Hippocampal formation (tissue), 2 donors: ENCODE data around the gene POLR2J3.
"Not testable (repeated sequence)": the region's sequence is repeated elsewhere in the genome, so short reads cannot be mapped to it uniquely, and the experiment has no call there.

ENCODE experiments used
- DNase-seq, 2 donors: peaks; one replicate each; lab custom pipeline; 2025; lab: John Stamatoyannopoulos, UW

Gene POLR2J3

DNA sequence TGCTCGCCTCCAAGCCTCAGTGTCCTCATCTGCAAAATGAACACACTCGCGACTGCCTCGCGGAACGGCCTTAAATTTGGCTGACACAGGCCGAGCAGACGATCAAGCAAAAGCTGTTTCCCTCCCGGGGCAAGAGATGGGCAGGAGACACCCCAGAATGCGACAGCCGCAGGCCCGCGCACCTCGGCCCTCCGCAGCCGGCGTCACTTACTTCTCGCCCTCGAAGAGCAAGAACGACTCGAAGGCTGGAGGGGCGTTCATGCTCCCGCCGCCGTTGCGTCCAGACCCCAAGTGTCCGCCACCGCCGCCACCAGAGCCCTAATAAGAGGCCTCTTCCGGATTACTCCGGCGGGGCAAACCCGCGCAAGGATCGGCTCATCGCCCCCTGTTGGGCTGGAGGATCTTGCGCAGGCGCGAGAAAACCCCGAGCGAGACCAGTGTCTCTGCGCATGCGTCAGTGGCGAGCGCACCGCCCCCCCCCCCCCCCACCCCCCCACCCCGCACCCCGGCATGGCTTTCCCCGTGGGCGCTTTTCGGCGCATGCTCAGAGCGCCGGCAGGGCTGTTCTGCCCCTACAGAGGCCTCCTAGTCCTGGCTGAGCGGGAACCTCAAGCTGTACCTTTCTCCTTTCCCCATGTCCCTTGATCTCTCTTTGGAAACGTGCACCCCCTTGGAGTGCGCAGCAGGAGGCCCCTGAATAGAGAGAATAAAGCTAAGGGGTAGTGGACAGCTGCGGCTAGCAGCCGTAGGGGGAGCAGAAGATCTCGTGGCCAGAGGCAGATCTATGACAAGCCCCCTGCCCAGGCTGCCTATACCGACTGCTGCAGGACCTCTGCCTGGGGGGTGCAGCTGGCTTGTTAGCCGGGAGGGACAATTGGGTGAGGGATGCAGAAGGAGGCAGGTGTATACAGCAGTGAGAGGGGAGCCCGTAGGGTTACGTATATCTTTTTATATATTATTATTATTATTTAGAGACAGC lies at the start of gene POLR2J3:
Gene POLR2J3 (minus strand): TSS at position 323 of the 979 bp plus-strand sequence. CDS start 62 bp downstream, at position 261.
- DNase-seq, result not testable (repeated sequence)

DNA sequence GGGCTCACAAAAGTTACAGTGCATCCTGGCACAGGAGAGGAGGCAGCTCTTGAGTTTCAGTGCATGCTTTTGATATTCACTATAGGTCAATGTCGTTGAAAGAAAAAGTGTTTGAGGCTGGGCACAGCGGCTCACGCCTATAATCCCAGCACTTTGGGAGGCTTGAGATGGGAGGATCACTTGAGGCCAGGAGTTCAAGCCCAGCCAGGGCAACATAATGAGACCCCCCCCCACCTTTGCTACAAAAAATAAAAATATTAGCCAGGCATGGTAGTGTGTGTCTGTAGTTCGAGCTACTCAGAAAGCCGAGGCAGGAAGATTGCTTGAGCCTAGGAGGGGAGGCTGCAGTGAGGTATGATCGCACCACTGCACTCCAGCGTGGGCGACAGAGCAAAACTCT lies 45.7 kb upstream of the POLR2J3 start:
- not testable (repeated sequence) for DNase-seq

DNA sequence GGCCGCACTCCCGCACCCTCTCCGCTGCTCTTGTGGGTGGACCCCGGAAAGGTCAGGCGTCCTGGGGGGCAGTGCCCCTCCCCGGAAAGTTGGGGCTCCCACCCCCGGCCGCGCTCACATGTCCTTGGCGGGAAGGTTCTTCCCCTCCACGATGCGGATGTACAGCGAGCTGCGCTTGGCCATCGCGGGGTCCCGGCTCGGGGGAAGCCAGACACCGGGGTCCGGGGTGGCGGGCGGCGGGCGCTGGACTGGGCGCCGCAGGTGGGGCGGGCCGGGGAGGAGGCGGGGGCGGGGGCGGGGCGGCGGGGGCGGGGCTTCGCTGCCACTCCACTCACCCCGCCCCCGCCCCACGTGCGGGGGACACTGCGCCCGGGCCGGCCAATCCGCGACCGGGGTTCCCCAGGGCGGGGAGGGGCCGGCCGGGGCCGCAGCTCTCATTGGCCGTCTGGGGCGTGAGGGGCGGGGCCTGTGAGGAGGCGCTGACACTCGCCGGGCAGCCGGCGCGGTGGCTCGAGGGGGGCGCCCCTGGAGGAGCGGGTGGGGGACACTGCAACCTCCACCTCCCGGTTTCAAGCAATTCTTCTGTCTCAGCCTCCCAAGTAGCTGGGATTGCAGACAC lies 44.2 kb upstream of the POLR2J3 start, which contains the start of gene RASA4:
Gene RASA4 (minus strand): TSS at position 250 of the 619 bp plus-strand sequence. CDS start 67 bp downstream, at position 183.
- not testable (repeated sequence) for DNase-seq

DNA sequence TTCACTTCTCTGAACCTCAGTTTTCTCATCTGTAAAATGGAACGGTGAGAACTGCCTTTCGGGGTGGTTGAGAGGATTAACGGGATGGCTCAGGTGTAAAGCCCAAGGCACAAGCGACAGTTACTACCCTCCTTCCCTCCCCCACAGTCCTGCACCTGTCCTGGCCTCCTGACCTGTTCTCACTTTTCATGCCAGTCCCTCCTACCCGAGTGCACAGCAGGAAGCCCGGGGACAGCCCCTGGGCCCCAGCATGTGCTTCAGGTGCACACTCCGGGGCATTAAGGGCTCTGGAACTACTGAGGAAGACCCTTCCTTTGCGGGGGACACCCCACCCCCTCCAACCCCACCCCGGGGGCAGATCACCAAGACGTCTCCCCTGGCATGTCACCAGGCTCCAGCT lies 43.5 kb upstream of the POLR2J3 start:
- not testable (repeated sequence) for DNase-seq

DNA sequence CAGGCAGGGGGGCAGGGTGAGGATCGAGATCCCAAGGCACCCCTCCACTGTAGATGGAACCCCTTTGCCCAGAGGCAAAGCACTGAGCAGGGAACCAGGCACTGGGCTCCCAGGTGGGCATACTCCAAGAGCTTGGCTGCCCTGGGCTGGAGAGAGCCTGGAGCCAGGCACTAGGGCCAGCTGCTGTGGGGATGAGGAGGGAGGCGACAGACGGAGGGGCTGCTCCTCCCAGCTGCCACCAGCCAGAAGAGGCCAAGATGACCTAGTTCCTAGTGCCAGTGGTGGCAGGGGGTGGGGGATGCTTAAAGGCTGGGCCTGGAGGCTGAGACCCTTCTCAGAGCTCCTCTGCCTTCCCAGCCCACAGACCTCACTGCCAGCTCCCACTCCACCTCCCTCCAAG lies 42.5 kb upstream of the POLR2J3 start:
- DNase-seq, result not testable (repeated sequence)

DNA sequence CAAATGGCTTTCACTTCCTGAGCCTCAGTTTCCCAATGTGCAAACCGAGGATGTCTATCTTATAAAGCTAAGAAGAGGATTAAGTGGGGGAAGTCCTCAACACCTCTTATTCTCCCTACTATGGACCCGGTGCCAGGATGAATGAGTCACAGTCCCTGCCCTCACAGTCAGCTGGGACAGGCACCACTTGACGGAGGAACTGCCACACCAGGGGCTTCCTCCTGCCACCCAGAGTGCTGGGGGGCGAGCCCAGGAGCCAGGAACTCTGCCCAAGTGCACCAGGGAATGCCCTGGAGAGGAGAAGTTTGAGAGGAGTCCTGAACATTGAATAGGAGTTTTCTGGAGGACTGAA lies 41.9 kb upstream of the POLR2J3 start:
- DNase-seq, result not testable (repeated sequence)

DNA sequence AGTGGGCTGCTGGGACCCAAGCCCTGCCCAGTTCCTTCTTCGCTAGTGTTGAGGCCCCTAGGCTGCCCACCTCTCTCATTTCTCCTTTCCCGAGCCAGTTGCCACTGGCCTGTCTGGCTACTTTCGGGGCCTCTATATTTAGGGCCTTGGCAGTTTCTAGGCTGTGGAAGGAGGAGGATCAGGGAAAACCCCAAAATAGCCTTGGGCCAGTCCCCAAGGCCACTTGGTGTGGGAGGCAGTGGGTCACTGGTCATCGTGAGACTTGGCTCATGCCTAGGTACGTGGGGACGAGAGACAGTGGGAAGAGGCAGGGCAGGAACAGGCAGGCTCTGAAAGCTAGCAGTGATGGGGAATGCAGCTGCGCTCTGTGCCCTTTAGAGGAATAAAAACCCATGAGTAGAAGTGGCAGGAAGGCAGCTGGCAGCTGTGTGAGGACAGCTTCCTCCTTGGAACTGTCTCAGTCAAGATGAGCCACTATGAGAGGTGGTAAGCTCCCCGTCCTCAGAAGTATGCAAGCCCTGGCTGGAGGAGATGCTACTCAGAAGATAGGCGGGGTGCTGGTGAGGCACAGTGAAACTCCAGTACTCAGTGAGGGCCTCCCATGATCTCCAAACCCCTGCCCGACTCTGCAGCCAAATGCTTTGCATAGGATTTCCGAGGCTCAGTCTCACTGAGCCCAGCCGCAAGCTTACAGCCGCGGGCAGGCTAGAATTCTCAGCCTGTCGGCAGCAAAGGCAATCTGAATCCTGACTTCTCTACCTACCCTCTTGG lies 41.4 kb upstream of the POLR2J3 start:
- DNase-seq, result not testable (repeated sequence)

DNA sequence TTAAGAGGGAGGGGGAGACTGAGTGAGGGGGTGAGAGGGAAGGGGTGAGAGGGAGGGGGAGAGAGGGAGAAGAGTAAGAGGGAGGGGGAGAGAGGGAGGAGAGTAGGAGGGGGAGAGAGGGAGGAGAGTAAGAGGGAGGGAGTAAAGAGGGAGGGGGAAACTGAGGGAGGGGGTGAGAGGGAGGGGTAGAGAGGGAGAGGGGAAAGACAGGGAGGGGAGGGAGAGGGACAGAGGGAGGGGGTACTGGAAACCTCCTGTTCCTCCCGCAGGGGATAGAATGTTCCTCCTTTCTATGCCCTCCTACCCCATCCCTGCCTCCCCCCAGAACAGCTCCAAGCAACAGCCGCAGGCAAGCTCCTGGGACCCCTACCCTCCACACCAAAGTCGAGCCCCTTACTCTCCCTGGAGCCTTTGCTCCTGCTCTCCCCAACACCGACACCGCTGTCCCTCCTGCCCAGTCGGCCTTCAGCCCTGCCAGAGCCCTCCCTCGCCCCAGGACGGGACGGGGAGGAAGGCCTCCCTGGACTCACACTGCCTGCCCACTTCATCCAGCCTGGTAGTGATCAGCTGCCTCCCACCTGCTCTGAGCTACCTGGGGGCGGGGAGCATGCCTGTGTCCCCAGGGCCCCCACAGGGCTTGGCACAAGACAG lies 39.4 kb upstream of the POLR2J3 start:
- not testable (repeated sequence) for DNase-seq

DNA sequence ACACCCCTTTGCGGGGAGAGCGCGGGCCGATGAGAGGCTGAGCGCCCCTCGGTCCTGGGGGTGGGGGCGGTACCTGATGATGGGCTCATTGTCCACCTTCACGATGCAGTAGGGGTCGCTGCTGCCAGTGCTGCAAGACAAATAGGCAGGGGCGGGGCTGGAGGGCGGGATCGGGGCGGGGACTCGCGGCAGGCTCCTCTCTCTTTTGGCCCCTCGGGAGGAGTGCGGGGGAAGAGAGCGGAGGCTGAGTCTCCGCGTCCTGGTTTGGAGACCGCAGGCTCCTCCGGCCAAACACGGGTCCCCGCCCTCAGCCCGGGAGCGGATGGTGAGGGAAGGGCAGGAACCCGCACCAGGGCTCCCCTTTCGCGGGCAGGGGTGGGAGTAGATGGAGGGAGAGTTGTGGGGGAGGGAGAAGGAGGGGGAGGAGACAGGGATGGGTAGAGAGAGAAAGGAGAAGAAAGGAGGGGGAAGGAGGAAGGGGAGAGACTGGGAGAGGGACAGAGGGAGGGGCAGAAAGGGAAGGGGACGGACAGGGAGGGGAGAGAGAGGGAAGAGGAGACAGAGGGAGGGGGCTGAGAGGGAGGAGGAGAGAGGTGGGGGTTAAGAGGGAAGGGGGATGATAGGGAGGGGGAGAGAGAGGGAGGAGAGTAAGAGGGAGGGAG lies 38.8 kb upstream of the POLR2J3 start:
- DNase-seq, result not testable (repeated sequence)

DNA sequence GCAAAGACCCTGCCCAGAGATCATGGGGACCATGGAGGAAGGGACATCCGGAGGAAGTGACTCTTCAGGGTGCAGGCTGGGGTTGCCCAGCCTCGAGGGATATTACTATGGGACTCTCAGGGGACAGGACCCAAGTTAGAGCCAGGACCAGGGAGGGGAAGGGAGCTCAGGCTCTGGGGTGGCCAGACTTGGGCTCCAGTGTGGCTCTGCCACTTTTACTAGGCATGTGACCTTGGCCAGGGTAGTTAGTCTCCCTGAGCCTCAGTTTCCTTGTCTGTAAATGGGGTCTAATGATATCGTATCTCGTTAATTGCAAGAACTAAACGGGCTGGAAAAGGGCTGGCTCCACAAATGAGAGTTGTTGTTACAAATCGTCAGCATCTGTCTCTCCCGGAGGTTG lies 38.1 kb upstream of the POLR2J3 start:
- not testable (repeated sequence) for DNase-seq

DNA sequence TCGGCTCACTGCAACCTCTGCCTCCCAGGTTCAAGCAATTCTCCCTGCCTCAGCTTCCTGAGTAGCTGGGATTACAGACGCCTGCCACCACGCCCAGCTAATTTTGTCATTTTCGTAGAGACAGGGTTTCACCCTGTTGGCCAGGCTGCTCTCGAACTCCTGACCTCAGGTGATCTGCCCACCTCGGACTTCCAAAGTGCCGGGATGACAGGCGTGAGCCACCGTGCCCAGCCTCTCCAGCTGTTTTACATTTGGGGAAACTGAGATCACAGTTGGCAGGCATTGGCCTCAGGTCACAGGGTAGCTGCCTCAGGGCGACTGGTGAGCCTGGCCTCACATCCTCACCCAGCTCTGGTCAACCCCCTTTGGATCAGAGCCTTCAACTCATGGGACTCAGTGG lies 37.4 kb upstream of the POLR2J3 start:
- DNase-seq, result not testable (repeated sequence)

DNA sequence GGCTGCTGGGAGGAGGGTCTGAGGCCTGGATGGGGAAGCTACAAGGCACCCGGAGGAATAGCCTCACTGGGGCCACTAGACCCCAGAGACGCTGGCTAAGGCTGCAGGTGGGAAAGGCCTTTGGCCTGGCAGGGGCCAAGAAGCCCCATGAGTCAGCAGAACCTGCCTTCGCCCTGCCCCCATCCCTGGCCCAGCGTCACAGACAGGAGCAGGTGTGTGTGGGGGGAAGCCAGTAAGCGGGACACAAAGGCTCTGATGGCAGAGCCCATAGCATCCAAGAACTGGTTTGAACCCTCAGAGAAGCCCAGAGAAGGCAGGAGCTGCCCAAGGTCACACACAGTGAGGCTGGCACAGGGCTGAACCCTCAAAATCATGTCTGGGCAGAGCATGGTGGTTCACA lies 34.5 kb upstream of the POLR2J3 start:
- DNase-seq, result not testable (repeated sequence)

DNA sequence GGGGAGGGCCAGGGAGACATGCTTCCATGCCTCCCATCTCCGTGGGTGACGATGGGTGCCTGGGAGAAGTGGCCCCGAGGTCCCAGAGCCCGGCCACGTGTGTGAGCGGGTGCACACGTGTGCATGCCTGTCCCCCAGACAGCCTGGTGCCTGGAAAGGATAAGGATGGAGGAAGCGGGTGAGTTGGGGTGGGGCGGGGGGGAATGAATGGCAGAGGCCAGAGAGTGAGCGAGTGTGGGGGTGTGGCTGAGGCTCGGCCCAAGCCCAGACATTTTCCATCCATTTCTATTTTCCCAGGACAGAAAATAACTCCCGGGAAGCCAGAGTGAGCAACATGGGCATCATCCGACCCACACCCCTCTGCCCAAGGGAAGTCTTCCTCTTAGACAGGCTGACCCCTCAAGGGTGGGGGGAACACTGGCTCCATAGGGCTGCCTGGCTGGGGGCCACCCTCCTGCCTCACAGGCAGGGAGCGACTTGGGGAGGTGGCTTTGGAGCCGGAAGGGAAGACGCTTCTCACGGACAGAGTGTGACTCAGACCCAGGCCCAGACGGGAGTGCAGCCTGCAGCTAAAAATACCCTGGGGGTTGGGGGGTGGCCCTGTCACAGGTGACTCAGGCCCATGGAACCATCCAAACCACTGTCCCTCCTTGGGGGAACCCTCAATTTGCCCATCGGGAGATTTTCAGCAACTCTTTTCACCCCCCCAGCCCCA lies 32.2 kb upstream of the POLR2J3 start:
- DNase-seq, result not testable (repeated sequence)

DNA sequence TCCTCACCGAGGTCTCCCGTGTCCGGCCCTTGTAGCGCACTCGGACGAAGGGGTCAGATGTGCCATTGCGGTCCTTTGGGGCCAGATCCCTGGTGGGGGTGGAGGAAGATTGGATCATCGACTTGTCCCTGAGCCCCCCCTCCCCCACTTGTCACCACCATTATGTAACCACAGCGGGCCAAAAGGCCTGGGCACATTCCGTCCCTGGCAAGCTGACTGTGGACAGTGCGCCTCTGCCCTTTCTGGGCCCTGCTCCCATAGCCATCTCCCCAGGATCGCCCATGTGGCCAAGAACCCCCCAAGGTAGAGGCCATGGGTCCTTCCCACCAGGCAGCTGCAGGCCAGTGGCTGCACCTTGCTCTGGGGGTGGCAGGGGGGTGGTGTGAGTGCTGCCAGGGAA lies 29.9 kb upstream of the POLR2J3 start:
- DNase-seq, result not testable (repeated sequence)

DNA sequence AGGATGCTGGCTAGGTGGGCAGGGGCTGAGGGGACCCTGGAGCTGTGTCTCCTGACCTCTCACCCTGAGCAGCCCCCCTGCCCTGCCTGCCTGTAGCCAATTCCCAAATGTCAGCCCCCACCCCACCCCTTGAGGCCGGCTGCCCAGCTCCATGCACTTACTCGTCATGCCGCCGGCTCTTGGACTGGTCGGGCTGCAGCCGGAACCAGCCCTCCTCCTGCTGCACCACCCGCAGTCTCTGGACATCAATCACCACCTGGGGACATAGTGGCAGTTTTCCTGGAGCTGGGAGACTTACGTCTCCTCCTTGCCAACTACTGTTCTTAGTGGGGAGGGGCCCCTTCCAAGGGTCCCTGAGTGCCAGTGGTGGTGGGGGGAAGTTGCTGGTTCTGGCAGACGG lies 27.3 kb upstream of the POLR2J3 start:
- not testable (repeated sequence) for DNase-seq

DNA sequence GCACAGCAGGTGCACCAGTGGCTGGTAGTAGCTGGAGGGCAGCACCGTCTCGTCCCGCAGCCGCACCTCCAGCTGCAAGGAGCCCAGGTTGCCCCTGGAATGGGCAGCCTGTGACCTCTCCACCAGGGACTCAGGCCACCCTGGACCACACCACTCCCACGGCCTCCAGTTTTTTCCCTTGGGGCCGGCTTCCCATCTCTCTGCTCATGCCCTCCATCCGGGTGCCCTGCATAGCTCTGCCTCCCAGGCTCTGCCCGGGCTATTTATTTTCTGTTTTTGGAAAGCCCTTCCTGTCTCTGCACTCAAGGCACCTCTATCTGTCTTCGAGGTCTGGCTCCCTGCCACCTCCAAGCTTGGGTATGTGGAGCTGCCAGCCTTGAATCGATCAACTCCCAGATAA lies 23.7 kb upstream of the POLR2J3 start:
- not testable (repeated sequence) for DNase-seq

DNA sequence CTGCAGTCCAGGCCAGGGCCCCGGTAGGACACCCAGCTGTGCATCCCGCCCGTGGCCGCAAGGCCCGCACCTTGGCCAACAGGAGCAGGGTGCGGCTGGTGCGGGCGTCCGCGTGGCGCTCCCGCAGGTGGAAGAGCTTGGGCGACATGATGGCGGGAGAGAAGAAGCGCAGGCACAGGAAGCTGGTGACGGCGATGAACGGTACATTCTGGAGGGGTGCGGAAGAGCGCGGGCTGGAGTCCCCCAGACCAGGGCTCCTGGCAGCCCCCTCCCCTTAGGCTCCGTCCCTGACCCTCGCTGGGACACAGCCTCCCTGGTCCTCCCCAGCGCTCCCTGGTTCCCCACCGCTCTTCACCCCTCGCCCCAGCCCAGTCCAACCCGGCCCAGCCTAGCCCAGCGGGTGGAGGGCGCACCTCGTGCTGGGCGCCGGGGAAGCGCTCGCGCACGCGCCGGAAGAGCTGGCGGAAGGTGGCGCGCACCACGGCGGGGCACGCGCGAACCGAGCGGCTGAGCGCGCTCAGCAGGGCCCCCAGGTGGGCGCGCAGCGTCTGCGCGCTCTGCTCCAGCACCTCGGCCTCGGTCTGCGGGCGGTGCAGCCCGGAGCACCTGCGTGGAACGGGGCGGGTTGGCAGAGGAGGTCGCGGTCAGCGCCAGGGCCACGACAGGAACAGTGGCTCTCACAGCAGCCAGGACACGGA lies 21.4 kb upstream of the POLR2J3 start:
- not testable (repeated sequence) for DNase-seq

DNA sequence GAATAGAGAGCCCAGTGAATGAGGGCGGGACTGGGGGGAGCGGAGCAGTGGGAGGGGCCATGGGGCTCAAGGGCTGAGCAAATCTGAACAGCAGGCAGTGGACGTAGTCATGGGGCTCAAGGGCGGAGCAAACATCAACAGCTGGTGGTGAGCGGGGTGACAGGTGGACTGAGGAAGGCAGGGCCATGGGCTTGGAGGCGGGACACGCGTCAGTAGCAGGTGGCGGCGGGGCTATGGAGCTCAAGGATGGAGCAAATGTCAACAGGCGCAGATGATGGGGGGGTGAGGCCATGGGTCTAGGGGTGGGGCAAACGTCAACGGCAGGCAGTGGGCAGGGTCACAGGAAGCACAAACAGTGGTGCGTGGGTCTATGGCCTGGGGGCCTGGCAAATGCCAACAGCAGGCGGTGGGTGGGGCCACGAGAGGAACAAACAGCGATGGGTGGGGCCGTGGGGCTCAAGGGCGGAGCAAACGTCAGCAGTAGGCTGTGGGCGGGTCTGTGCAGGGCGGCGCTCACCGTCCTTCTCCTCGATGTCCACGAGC lies 20.2 kb upstream of the POLR2J3 start:
- not testable (repeated sequence) for DNase-seq

DNA sequence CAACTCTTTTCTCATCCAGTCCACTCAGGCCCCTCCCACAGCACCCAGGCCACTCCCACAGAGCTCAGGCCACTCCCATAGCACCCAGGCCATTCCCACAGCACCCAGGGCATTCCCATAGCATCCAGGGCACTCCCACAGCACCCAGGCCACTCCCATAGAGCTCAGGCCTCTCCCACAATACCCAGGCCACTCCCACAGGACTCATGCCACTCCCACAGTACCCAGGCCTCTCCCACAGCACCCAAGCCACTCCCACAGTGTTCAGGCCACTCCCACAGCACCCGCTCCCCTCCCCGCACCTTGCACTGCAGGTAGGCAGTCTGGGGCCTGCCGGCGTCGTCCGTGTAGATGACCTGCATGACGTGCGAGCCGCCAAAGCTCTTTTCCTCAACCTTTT lies 17.5 kb upstream of the POLR2J3 start:
- DNase-seq, result not testable (repeated sequence)
